DOHH2 (cell line): ENCODE measurements around the gene ARPC2.

Experiments
- H3F3A ChIP-seq: fragments of 200-600 bp; sonication (generic), shearing (Covaris generic); 2 replicates; pipeline ENCODE4 v1.6.0; 2016; ENCODE audit warnings: antibody characterized with exemption, mild to moderate bottlenecking; ENCODE audit not compliant: control insufficient read depth, insufficient read depth
- H3K27ac ChIP-seq: fragments of 200-600 bp; sonication (generic); 2 replicates; pipeline ENCODE4 v1.5.1; 2014; ENCODE audit warnings: low read depth, mild to moderate bottlenecking, low read length, moderate library complexity
- H3K27me3 ChIP-seq: fragments of 200-600 bp; sonication (generic); 2 replicates; pipeline ENCODE4 v1.6.1; 2014; ENCODE audit warnings: mild to moderate bottlenecking, low read length, mixed read lengths; ENCODE audit not compliant: control insufficient read depth
- H3K36me3 ChIP-seq: fragments of 200-600 bp; sonication (generic); 2 replicates; pipeline ENCODE4 v1.6.1; 2014; ENCODE audit warnings: mild to moderate bottlenecking, low read length, moderate library complexity, mixed read lengths; ENCODE audit not compliant: control insufficient read depth
- H3K4me1 ChIP-seq: fragments of 200-600 bp; sonication (generic); 2 replicates; pipeline ENCODE4 v1.6.1; 2014; ENCODE audit warnings: mild to moderate bottlenecking, low read length, mixed read lengths; ENCODE audit not compliant: control insufficient read depth
- H3K4me2 ChIP-seq: fragments of 200-600 bp; sonication (generic); 2 replicates; pipeline ENCODE4 v1.6.0; 2014; ENCODE audit warnings: mild to moderate bottlenecking, low read length, moderate library complexity
- H3K4me3 ChIP-seq: fragments of 200-600 bp; sonication (generic); 2 replicates; pipeline ENCODE4 v1.5.1; 2014; ENCODE audit warnings: mild to moderate bottlenecking, low read length, mixed read lengths
- H3K79me2 ChIP-seq: fragments of 200-600 bp; sonication (generic); 2 replicates; pipeline ENCODE4 v1.6.1; 2014; ENCODE audit warnings: mild to moderate bottlenecking, low read length, mixed read lengths; ENCODE audit not compliant: control insufficient read depth
- H3K9me2 ChIP-seq: fragments of 200-600 bp; sonication (generic); replicated peaks from 2 replicates; pipeline ENCODE4 v1.6.1; 2014; ENCODE audit warnings: mild to moderate bottlenecking, low read length, mixed read lengths; ENCODE audit not compliant: control insufficient read depth
- H3K9me3 ChIP-seq: fragments of 200-600 bp; sonication (generic); 2 replicates; pipeline ENCODE4 v1.6.1; 2014; ENCODE audit warnings: antibody characterized with exemption, low read length, mixed read lengths; ENCODE audit not compliant: control insufficient read depth, insufficient read depth
- H4K20me1 ChIP-seq: fragments of 200-600 bp; sonication (generic); 2 replicates; pipeline ENCODE4 v1.6.0; 2014; ENCODE audit warnings: low read depth, mild to moderate bottlenecking, antibody characterized with exemption, low read length, moderate library complexity; ENCODE audit not compliant: control insufficient read depth, insufficient read depth
- CTCF ChIP-seq: fragments of 200-600 bp; sonication (generic); IDR thresholded peaks from one replicate; pipeline ENCODE4 v1.5.1; 2014; ENCODE audit warnings: antibody characterized with exemption, mild to moderate bottlenecking, low read depth, low read length; ENCODE audit not compliant: poor library complexity, severe bottlenecking
- EZH2phosphoT487 ChIP-seq: fragments of 200-600 bp; sonication (generic); IDR thresholded peaks from 2 replicates; pipeline ENCODE4 v1.6.1; 2017; ENCODE audit warnings: borderline replicate concordance, mild to moderate bottlenecking, antibody characterized with exemption, low read length, moderate library complexity, mixed read lengths

ARPC2 gene

DNA sequence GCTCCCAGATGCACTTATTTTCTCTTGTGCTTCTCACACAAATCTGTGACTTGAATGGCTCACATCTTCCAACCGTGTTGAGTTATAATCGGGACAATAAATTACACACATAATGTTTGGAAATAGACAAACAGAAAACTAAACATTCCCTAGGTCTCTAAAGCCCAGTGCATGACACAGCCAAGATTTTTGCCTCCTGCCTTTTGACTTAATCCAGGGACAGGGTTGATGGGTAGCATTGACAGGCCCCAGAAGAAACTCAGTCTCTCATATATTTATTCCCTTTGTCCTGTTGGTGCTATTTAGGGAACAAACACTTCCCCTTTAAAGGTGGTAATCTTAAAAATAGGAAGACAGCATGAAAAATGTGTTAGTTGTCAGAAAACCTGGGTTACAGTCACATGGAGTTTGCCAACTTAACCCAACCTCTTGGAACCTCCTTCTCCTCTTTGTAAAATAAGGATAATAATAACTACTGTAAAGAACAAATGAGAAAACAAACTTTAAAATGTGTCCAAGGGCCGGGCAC, 24.0 kb upstream of the ARPC2 start:
- H3K27me3 ChIP-seq = 0 out of 2 replicates have a peak, but pooled peaks cover 4% of the 10 kb centered on the region
- TF ChIP-seq CTCF (no peak), EZH2phosphoT487 (no peak)
- H3K9me3 ChIP-seq = no peaks in the 10 kb centered on the region
- no peaks in the 10 kb centered on the region for H3K9me2 ChIP-seq
- H3K4me3 ChIP-seq = no peak overlapping the region
- peaks cover 4% of the 10 kb centered on the region; the same call in 1 of the 2 replicates for H3K4me1 ChIP-seq
- no peaks in the 10 kb centered on the region for H3F3A ChIP-seq
- H3K79me2 ChIP-seq = no peaks in the 10 kb centered on the region
- H3K36me3 ChIP-seq = no peaks in the 10 kb centered on the region
- no peaks in the 10 kb centered on the region for H4K20me1 ChIP-seq
- no peak overlapping the region for H3K4me2 ChIP-seq
- no peak overlapping the region for H3K27ac ChIP-seq

DNA sequence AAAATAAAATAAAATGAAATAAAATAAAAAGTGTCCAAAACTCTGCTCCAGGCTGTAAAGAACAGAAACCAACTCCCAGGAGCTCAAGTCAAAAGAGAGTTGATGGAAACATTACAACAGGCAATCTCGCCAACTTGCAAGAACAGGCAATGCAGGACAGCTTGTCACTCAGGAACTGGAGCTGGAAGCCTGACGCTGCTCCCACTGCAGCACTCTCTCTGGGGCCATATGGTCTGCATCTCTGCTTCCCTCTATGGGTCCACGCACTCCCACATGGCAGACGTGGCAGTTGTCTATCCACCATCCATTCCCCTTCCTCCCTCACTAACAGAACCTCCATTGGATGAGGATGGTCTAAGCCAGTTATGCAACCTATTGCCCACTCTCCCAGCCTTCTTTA, 23.3 kb upstream of the ARPC2 start:
- Histone ChIP-seq H3K4me2 (no peak overlapping the region), H3K4me1 (peaks cover 4% of the 10 kb centered on the region; the same call in 1 of the 2 replicates), H3K4me3 (no peak overlapping the region), H3K27me3 (peaks cover 7% of the 10 kb centered on the region), H3K9me3 (no peaks in the 10 kb centered on the region), H3K36me3 (no peaks in the 10 kb centered on the region), H3F3A (no peaks in the 10 kb centered on the region), H3K79me2 (no peaks in the 10 kb centered on the region), H3K27ac (no peak overlapping the region), H4K20me1 (no peaks in the 10 kb centered on the region), H3K9me2 (no peaks in the 10 kb centered on the region)
- TF ChIP-seq EZH2phosphoT487 (no peak), CTCF (no peak)

- Histone ChIP-seq H3K4me2 (no peak overlapping the region), H3K27me3 (peaks cover 15% of the 10 kb centered on the region), H3K9me2 (no peaks in the 10 kb centered on the region), H4K20me1 (no peaks in the 10 kb centered on the region), H3K27ac (no peak overlapping the region), H3K79me2 (no peaks in the 10 kb centered on the region), H3K36me3 (no peaks in the 10 kb centered on the region), H3K9me3 (no peaks in the 10 kb centered on the region), H3K4me3 (no peak overlapping the region), H3F3A (no peaks in the 10 kb centered on the region), H3K4me1 (peaks cover 4% of the 10 kb centered on the region; the same call in 1 of the 2 replicates)
- TF ChIP-seq CTCF = no peak
- no peak for TF ChIP-seq EZH2phosphoT487
These were observed 22.1 kb upstream of the ARPC2 start for GRCh38 chr2:218194880-218195279.

DNA sequence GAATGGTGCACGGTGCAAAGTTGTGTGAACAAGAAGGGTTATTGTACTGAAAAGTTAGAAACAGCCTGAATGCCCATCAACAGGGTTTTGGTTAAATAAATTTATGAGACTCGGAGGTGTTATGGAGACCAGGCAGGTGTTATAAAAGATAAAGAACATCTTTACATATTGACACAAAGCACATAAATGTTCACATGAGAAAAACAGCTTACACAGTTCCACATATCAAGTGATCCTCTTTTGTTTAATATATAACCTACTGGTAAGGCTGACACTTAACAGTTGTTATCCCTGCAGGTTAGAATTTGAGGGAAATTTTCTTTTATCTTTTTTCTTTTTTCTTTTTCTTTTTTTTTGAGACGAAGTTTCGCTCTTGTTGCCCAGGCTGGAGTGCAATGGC, 20.0 kb upstream of the ARPC2 start:
- no peaks in the 10 kb centered on the region for H3K9me2 ChIP-seq
- peaks cover 18% of the 10 kb centered on the region for H3K27me3 ChIP-seq
- no peak overlapping the region for H3K4me3 ChIP-seq
- no peak overlapping the region for H3K4me2 ChIP-seq
- H3F3A ChIP-seq = no peaks in the 10 kb centered on the region
- no peak for TF ChIP-seq EZH2phosphoT487
- TF ChIP-seq CTCF = no peak
- no peaks in the 10 kb centered on the region for H4K20me1 ChIP-seq
- peaks cover 4% of the 10 kb centered on the region; the same call in 1 of the 2 replicates for H3K4me1 ChIP-seq
- H3K27ac ChIP-seq = no peak overlapping the region
- H3K9me3 ChIP-seq = no peaks in the 10 kb centered on the region
- H3K79me2 ChIP-seq = no peaks in the 10 kb centered on the region
- H3K36me3 ChIP-seq = no peaks in the 10 kb centered on the region
